Right ventricle myocardium inferior (tissue), 1 donor: Measurements from ENCODE around the gene C2orf92. TPM values are rescaled to one million over a fixed set of nuclear protein-coding genes. Genes with fewer than 3 reads are reported as not detected.
"Not testable (repeated sequence)": the region's sequence is repeated elsewhere in the genome, so short reads cannot be mapped to it uniquely, and the experiment has no call there.

Source experiments
- ATAC-seq: fragments of 200-7000 bp; cut with Tn5 transposase; one replicate; pipeline ENCODE4 v1.9.1; 2020; ENCODE audit warnings: mild to moderate bottlenecking, moderate library complexity
- DNase-seq: peaks from one replicate; pipeline ENCODE4 v3.0.0; 2021; ENCODE audit errors: missing footprints
- intact Hi-C: fragments of 100-400 bp; cut with DNase I; formaldehyde crosslinking; loops from one replicate; pipeline ENCODE4 v1.11.0; 2022
- total RNA-seq: library from RNA; stranded (reverse); fragmentation: NEBNext Ultra II Directional; extraction: Animal tissue kit (Norgen Biotek cat#: 25700); gene quantifications from one replicate; pipeline ENCODE4 v1.2.1, GENCODE V29; 2021
- donor health status: DM: no; HTN: yes; CAD: no; lungs with severe emphysema.

C2orf92 gene
- total RNA-seq, 1 donor from 2014 or later: 1.1 TPM

- intact Hi-C loops: no loop called here
- DNase-seq: no peak
- ATAC-seq: no peak
Measured at GRCh38 chr2:97706112-97706511, 36.6 kb downstream of the C2orf92 start.

GRCh38 chr2:97706708-97707345 is 37.3 kb downstream of the C2orf92 start:
- ATAC-seq (no peak), DNase-seq (no peak)
- intact Hi-C loops: no loop called here

GRCh38 chr2:97707362-97708047 is 38.0 kb downstream of the C2orf92 start:
- DNase-seq: no peak
- intact Hi-C loops: loop anchor here (2.0 kb wide), 1 partner anchor 677 kb away; no protein-coding TSS in a partner anchor
- ATAC-seq: no peak

- no peak for DNase-seq
- no peak for ATAC-seq
- intact Hi-C loops: loop anchor here (2.0 kb wide), 1 partner anchor 677 kb away; no protein-coding TSS in a partner anchor
Measured at GRCh38 chr2:97708048-97708380, 38.5 kb downstream of the C2orf92 start.

GRCh38 chr2:97708608-97709007 is 39.1 kb downstream of the C2orf92 start:
- ATAC-seq: no peak
- intact Hi-C loops: loop anchor here (2.0 kb wide), 1 partner anchor 676 kb away; no protein-coding TSS in a partner anchor
- no peak for DNase-seq

- intact Hi-C loops: loop anchor here (5.0 kb wide), 1 partner anchor 36 kb away; no protein-coding TSS in a partner anchor
- DNase-seq (no peak), ATAC-seq (no peak)
Measured at GRCh38 chr2:97711394-97711711, 41.8 kb downstream of the C2orf92 start.

GRCh38 chr2:97712175-97712574 is 42.7 kb downstream of the C2orf92 start:
- ATAC-seq, DNase-seq: not testable (repeated sequence)
- intact Hi-C loops: loop anchor here (5.0 kb wide), 1 partner anchor 35 kb away; no protein-coding TSS in a partner anchor

- intact Hi-C loops: loop anchor here (5.0 kb wide), 1 partner anchor 35 kb away; no protein-coding TSS in a partner anchor
- peak; percentile 37 for DNase-seq
- ATAC-seq: no peak
Measured at GRCh38 chr2:97712693-97713295, 43.3 kb downstream of the C2orf92 start.

GRCh38 chr2:97713296-97714083 is 44.0 kb downstream of the C2orf92 start, which contains the start of gene ZAP70:
Gene ZAP70, plus strand, starts transcription at chr2:97713576. Its CDS starts 10,461 bp downstream, at chr2:97724037.
- no peak for ATAC-seq
- no peak for DNase-seq
- intact Hi-C loops: loop anchor here (5.0 kb wide), 1 partner anchor 34 kb away; no protein-coding TSS in a partner anchor

- intact Hi-C loops: loop anchor here (5.0 kb wide), 1 partner anchor 33 kb away; no protein-coding TSS in a partner anchor
- no peak for DNase-seq
- no peak for ATAC-seq
Measured at GRCh38 chr2:97714084-97714949, 44.8 kb downstream of the C2orf92 start.

- ATAC-seq: peak; percentile 29
- intact Hi-C loops: loop anchor here (5.0 kb wide), 1 partner anchor 32 kb away; no protein-coding TSS in a partner anchor
Measured at GRCh38 chr2:97714950-97715652, 45.6 kb downstream of the C2orf92 start.

GRCh38 chr2:97715951-97716694 is 46.6 kb downstream of the C2orf92 start:
- DNase-seq (peak; percentile 59), ATAC-seq (no peak)
- intact Hi-C loops: no loop called here

More at GRCh38 chr2:97714950-97715652, 45.6 kb downstream of the C2orf92 start:
- peak; percentile 65 for DNase-seq

- DNase-seq: no peak
- no peak for ATAC-seq
- intact Hi-C loops: no loop called here
Measured at GRCh38 chr2:97716695-97717612, 47.4 kb downstream of the C2orf92 start.

GRCh38 chr2:97717613-97717995 is 48.1 kb downstream of the C2orf92 start:
- intact Hi-C loops: no loop called here
- ATAC-seq (no peak), DNase-seq (no peak)

GRCh38 chr2:97718051-97718882 is 48.8 kb downstream of the C2orf92 start:
- intact Hi-C loops: no loop called here
- DNase-seq (peak; percentile 18), ATAC-seq (no peak)
